Dedifferentiated amniotic fluid mesenchymal stem cell (primary cell): Measurements from ENCODE around the gene RNF167.
A peak's percentile ranks its signal among the peaks of the same experiment; 100 is the strongest.

Experiments
- DNase-seq: peaks from one replicate; pipeline ENCODE4 v3.0.0-alpha.2; 2016; ENCODE audit errors: extremely low spot score

RNF167 gene

DNA sequence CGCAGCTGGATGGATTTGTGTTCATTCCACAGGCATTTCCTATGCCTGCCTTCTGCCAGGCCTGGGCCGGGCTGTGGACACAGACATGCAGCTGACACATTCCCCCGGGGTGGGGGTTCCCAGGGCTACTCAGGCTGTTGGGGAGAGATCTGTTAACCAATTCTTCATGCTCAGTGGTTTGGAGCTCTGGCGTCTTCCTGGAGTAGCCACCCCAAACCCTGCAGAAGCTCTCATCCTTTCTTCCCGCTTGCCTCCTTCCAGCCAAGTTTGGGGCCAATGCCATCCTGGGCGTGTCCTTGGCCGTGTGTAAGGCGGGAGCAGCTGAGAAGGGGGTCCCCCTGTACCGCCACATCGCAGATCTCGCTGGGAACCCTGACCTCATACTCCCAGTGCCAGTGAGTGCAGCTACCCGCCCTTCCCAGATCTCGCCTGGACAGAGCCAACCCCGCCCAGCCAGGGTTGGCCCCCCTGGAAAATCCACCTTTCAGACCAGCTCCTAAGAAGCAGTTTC is 13.4 kb downstream of the RNF167 start:
- DNase-seq = peak; percentile 40

DNA sequence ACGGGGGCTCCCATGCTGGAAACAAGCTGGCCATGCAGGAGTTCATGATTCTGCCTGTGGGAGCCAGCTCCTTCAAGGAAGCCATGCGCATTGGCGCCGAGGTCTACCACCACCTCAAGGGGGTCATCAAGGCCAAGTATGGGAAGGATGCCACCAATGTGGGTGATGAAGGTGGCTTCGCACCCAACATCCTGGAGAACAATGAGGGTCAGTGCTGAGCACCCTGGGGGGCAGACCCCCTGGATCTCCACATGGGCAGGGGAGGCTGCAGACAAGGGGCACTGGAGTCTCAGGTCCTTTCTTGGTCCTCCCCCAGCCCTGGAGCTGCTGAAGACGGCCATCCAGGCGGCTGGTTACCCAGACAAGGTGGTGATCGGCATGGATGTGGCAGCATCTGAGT is 15.0 kb downstream of the RNF167 start:
- DNase-seq = no peak

GRCh38 chr17:4956493-4957061 is 16.5 kb downstream of the RNF167 start:
- DNase-seq = no peak

DNA sequence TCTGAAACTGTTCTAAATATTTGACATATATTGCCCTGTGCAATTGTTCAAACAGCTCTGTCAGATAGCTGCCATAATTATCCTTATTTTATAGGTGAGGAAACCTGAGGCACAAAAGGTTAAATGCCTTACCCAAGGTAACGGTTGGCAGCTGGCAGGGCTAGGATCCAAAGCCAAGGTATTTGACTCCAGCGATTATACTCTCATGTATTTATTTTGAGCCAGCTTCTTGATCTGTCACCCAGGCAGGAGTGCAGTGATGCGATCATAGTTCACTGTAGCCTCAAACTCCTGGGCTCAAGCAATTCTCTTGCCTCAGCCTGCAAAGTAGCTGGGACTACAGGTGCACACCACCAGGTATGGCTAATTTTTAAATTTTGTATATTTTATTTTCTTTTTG is 18.0 kb downstream of the RNF167 start:
- no peak for DNase-seq

GRCh38 chr17:4959261-4959965 is 19.3 kb downstream of the RNF167 start:
- no peak for DNase-seq

- DNase-seq = no peak
These were observed 20.3 kb downstream of the RNF167 start for GRCh38 chr17:4960279-4960922.

GRCh38 chr17:4965311-4965986 is 25.4 kb downstream of the RNF167 start:
- no peak for DNase-seq

DNA sequence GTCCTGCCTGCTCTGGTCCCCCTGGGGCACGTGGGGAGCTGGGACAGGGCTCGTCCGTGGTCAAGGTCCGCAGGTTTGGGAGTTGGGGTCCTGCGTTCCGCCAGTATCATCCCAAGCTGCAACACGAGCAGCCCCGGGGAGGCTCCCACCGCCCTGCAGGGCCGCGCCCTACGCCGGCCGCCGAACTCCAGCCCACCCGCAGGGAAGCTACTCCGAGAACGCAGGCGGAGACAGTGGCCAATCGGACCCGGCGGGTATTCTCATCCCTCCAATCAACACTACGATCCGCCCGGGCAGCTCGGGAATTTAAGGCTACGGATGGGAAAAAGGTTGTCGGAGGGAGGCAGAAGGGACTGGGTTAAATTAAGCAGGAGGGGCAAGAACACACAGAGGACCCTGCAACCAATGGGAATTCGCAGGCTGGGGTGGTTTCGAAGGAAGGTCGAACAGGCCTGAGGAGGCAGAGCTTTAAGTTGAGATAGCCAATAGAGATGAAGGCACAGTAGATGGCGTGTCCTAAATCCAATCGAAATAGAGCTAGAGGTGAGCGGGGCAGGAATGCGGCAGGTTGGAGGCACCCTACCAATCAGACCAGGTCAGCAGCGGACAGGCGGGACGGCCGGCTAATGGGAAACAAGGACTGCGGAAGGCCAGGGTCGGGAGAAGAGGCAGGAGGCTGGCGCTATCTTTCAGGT is 26.9 kb downstream of the RNF167 start:
- peak; percentile 99 for DNase-seq

- peak; percentile 93 for DNase-seq
These were observed 27.7 kb downstream of the RNF167 start, which contains the start of gene SPAG7 for GRCh38 chr17:4967539-4968485. Gene SPAG7 (minus strand): TSS chr17:4967817. CDS start chr17:4967804, 13 bp downstream.

GRCh38 chr17:4968486-4969046 is 28.5 kb downstream of the RNF167 start:
- no peak for DNase-seq

- peak; percentile 98 for DNase-seq
These were observed 29.0 kb downstream of the RNF167 start for GRCh38 chr17:4969047-4969550.

DNA sequence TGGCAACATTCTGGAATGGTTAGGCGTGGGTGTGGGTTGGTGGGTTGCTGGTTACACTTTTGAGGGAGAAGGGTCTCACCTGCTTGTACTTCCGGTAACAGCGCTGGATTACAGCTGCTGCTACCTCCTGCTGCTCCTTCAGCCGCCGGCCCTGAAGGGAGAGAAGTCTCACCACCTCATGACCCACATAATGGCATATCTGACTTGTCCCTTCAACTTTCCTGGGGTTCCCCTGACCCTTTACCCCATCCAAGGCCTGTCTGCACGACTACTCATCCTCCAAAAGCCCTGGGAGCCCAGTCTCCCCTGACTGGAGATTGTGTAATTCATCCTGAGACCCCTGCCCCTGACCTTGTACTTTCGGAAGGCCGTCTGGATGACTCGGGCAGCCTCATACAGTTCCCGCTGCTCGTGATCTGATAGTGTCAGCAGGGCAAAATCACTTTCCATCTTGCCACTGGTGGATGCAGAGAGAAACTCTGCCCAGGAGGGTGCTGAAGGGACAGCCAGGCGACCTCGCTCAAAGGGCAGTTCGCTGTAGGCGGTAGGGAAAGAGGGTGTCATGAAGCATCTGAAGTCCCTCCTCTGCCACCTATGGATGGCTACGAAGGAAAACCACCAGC is 29.6 kb downstream of the RNF167 start:
- no peak for DNase-seq

DNA sequence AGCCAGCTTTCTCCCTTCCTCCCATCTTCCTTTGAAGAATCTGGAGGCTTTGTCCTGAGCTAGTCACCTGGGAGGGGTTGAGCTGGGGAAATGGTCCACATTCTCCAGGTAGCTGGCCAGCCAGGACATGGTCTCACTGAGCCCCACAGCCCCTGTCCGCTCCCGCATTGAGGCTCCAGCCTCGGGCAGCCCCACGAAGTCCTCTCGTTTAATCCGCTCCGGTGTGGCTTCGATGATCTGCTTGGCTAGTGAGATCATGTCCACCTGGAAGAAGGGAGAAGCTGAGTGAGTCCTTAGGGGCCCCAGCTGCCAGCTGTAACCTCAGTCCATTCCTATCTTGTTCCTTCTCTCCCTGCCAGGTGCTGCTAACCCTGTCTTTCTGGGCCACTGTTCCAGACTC is 30.2 kb downstream of the RNF167 start:
- no peak for DNase-seq

DNA sequence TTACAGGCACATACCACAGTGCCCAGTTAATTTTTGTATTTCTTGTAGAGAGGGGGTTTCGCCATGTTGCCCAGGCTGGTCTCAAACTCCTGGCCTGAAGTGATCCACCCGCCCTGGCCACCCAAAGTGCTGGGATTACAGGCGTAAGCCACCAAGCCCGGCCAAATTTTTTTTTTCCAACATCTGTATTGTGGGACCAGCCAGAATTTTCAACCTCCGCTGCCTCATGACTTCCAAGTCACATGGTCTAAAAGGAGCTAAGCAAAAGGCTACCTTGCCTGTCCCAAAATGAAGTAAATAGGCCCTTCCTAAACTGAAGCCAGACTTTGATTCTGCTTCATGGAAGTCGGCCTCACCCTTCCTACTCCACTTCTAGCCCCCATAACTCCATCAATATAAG is 31.8 kb downstream of the RNF167 start:
- DNase-seq = no peak

DNA sequence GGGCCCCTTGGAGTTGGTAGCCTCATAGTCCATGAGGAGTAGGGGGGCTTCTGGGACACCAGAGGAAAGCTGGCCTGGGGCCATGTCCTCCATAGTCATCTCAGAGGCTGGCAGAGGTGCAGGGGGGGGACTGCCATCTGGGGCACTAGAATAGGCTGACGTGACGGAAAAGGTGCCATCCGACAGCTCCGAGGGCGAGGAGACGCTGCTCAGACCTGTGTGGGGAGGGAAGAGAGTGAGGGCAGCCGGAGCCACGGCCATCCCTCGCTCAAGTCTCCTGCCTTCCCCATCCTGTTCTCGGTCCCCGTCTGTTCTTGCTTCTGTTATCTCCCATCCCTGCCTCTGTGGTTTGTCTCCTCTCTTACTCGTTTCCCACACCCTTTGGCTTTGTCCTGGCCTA is 32.3 kb downstream of the RNF167 start:
- no peak for DNase-seq

- no peak for DNase-seq
These were observed 32.7 kb downstream of the RNF167 start for GRCh38 chr17:4972752-4973151.

DNA sequence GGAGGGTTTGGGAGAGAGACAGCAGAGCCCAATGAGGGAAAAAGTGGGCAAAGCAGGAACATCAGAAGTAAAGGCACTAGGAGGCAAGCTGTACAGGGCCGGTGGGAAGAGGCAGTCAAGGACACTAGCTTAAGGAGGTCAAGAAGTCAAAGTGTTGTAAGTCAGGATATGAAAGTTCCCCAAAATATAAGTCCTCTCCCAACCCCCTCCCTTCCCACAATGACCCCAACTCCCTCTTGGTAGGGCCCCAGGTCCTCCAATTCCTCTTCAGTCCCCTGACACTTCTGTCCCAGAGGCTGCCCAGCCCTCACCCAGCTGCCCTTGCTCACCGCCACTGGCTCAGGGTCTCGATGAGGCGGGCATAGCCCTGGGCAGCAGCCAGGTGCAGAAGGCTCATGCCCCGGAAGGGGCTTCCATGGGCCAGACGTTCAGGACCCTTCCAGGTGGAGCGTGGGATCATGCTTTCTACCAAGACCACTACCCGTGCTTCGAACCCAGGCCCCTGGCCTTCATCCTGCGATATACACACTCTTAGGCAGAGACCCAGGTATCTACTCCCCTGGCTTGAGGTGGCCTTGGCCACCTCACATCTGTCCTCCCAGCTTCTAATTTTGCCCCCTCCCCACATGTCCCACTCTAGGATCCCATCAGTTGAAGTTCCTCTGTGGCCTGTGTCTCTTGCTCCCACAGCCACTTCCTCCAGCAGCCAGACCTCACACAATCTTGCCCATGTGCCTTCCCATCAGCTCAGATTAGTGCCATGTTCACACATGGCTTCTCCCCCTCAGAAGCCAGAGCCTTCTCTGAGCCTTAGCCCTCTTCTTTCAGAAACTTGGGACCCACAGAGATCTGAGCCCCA is 33.4 kb downstream of the RNF167 start:
- no peak for DNase-seq

DNA sequence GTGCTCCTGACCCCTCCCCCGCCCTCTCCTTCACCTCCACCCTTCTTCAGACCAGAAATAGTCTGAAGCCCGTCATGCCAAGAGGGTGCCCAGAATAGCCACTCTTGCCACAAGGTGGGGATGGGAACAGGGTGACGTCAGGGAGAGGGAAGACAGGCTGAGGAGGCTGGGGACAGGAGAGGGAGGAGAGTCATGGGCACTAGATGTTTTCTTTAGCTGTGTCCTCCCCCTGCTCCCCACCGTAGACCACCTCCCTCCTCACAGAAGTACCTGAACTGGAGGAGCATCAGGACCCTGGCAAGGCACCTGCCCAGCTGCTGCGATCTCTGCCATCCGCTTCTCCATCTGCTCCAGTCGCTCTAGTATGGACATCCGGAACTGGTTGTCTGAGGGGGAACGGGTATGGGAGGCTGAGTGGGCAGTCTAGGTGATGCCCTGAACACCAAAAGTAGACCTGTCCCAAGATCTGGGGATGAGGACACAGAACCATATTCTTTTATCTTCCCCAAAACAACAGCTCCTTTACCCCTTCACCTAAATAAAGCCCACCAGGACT is 34.1 kb downstream of the RNF167 start:
- no peak for DNase-seq
